AML-193 (cell line): ENCODE results near the gene PTPRR.

ENCODE experiments used
- DNase-seq, 2 experiments: peaks; one replicate each; lab custom pipeline; 2025; lab: John Stamatoyannopoulos, UW

PTPRR gene

DNA sequence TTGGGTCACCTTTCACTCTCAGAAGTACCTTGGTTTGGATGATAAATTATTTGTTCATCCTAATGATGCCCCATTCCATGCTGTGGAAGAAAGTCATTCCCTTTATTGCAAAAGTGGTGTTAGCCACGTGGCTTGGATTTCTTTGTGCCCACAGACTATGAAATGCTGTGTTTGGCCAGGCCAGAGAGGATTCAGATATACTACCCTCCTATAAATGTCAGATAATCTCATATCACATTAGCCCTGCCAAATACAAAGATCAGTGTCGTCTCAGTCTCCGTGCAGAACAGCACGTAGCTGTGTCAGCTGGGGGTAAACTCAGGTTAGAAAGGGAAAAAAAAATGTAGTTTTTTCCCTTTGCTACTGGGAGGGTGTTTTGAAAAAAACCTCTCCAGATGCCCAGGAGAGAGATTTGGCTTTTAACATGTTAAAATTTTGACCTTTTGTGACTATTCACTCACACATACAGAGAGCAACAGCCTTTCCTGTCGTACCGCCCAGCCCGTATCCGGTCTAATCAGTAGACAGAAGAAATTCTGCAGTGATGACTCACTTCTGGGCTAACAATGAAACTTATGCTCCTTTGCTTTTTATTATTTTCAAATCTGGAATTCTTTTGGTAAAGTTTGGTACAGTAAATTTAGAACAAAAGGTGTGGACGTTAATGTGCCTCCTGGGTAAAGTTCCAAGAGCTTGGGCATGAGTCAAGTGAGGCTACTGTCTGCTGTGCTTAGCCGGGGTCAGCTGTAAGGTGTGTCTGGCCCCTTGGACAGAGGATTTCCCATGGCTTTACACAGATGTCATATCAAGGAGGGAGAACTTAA, 274.8 kb downstream of the PTPRR start:
- no peak for DNase-seq

DNA sequence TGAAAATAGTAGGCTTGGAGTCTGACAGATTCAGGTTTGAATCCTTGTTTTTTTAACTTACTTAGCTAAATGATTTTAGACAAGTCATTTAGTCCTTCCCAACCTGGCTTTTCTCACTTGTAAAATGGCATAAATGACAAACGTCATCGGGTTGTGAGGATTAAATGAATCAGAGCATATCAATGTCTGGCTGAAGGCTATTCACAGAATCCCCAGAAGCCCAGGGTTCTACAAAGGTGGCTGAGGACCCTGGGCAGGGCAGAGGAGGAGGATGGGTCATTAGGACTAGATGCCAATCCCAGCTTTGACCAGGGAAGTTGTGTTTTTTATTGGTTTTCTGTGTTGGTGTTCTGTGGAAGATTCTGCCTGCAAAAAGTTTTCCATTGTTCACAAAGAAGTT, 275.7 kb downstream of the PTPRR start:
- no peak for DNase-seq

DNA sequence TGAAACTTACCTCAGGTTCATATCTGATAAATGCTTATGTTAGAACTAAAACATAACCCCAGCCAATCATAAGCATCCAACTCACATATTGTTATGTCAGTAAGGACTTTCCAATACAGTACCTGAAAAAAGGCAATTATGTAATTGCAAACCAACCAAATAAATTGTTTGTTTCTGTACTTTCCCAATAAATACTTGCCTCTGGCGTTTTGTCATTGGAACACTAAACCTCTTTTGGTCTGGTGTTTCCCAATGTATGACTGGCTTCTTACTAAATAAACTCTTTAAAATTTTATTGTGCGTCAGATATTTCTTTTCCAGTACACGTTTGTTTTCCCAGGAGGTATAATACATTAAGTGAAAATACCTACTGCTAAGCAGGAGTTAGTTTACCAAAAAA, 276.6 kb downstream of the PTPRR start:
- DNase-seq = no peak

DNA sequence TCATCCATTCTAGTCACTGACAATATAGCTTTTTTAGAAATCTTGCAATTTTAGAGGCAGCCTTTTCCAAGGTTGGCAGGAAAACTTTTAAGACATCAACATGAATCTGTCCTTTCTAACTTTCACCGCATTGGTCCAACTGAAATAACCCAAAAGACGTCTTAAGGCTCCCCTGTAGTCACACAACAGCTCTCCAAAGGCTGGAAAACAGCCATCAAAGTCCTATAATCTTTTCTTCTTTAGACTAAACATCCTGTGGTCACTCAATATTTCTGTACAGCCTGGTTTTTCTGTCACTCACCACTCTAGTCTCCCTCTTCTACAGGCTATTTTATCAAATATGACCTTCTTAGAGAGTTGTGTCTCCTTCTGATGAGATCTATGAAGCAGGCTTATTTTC, 278.8 kb downstream of the PTPRR start:
- no peak for DNase-seq

DNA sequence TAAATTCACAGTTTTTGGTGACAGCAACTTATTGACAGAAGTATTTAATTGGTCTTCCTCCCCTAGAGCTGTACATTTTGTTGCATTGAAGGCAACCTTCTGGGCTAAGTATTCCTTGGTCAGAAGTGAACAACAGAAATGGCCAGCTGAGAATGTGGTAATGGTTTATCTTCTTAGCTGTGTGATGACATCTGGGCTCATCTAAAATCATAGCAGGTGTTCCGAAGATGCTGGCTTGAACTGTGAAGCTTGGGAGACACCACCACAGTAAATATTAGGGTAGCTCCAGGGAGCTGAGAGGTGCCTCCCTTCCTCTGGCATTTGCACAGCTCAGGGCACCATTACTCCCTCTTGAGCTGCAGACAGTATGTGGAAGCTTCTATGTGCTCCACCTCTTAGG, 279.6 kb downstream of the PTPRR start:
- no peak for DNase-seq

DNA sequence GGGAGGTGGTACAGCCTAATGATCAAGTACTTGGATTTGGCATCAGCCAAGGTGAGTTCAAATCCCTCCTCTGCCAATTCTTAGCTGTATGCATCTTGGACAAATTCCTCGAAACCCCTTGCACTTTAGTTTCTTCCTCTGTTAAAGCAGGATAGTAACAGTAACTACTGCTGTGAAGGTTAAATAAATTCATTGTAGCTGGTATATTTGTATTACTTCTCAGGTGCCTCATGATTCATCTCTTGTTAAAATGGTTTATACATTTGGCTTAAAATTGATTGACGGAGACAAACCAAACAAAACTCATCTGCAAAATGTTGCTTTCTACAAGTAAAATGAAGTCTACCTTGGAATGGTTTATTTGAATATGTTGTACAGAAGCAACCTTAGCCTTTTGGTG, 281.0 kb downstream of the PTPRR start:
- no peak for DNase-seq

DNA sequence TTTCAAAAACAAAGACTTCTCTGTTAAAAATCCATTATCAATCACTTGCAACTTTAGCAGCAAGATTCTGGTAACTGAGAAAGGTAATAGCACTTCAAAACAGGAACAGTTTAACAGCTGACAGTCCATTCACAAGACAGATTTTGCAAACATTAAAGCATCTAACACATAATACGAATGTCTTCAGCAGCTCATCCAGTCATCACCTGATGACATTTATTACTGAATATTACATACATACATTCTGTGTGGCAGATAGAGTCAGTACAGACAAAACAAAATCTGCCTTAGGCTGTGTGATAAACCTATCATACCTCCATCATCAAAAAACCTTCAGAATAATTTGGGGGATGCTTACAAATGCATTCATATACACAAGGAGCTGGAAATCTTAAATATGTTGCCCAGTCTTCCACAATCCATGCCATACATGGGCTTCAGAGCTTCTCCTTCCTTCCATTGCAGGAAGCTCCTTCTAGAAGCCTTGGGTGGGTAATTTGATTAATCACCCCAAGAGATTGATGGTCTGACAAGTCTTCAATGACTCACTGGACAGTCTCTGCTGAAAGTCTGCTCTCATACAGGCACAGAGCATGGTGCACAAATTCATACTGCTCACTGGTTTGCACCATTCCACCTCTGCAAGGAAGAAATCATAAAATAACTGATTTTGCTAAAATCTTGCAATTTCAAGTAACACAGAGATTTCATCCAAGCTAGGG, 281.7 kb downstream of the PTPRR start:
- DNase-seq = no peak

DNA sequence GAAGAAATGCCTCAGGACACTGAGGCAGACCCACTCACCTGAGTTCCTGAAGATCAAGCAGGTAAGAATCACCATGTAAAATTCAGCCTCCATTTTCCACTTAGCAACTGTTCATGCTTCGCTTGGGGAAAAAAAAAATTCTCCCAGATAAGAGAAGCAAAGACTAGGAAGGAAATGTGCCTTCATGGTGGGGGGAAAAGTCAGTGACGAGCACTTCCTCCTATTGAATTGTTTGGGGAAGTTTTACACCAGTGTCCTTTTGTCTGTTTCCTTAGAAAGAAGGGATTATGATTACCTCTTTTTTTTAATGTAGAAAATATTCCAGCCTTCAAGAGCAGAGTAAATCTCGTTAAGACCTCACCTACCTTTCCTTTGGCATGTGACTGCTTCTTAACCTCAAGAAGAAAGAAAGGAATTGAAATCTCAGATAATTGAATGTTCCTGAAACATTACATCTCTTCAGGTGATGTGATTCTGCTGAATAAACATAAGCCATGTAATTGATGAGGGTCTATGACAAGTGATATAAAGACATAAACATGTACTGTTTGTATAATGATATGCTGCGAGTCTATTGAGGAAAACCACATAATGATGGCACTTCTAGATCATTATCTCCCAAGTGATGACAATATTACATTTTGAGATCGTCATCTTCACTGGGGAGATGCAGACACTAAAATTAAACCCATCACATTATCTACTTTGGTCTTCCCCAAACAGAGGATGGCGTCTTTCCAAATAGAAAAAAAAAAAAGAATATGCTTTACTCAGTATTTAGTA, 283.0 kb downstream of the PTPRR start, which contains the start of gene PTPRB:
PTPRB (minus strand) TSS at position 127 of the 783 bp plus-strand sequence; CDS start at position 93, 34 bp downstream.
- no peak for DNase-seq

DNA sequence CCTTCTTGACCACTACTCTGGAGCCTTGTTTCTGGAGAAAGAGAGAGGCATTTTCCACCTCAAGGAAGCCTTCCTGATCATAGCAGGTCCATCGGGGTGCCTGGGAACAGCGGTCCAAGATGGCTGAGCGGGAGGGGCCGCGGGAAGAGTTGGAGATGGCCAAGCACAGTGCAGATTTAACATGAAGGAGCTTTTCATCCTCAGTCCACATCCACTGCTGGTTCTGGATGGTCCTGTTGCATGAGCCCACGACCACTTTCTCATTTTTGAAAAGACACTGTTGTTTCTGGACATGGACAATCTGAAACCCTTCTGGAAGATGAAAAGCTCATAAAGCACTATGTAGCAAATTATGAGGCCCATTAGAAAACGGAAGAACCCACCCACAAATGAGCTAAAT, 284.8 kb downstream of the PTPRR start:
- no peak for DNase-seq

DNA sequence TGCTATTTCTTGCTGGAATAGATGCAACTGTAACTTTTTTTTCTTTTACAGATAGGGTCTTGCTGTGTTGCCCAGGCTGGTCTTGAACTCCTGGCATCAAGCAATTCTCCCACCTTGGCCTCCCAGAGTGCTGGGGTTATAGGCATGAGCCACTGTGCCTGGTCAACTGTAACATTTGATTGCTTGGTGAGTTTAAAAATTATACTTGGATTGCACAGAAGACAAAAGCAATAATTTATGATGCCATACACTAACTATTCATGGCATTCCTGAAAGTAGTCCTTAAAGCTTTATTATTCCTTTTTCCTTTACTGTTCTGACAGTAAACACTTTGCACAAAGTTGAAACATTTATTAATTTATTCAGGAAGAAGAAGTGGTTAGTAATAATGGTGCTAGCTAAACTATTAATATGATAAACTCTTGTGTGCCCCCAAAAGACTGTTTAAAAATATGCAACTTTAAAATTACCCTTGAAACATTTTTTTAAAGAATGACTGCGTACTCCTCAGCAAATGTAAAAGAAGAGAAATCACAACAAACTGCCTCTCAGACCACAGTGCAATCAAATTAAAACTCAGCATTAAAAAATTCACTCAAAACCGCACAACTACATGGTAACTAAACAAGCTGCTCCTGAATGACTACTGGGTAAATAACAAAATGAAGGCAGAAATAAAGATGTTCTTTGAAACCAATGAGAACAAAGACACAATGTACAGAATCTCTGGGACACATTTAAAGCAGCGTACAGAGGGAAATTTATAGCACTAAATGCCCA, 291.6 kb downstream of the PTPRR start:
- DNase-seq = no peak

DNA sequence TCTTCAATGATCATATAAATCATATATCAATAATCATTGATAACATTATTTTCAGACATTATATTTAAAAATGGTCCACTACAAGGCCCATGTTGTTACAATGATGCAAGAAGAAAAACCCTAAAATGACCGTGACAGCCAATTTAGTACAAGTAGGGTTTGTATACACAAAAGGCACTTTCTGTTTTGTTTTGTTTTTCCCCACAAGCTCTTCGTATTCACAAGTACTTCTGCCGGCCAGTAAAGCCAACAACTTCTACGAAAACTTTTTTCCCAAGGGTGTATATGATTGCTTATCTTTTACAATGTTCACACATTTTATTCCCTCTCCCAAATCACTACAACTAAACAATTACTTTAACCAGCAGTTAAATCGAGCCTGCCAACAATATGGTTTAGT, 292.9 kb downstream of the PTPRR start:
- DNase-seq = no peak

DNA sequence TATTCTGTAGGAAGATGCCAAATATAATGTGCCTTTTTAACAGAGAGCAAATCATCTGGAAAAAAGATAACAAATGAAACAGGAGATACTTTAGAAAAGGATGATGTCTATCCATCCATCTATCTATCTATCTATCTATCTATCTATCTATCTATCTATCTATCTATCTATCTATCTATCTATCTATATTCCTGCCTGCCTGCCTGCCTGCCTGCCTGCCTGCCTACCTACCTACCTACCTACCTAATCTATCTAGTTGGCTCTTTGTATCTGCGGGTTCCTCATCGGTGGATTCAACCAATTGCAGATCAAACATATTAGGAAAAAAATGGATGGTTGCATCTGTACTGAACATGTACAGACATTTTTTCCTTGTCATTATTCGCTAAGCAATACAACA, 294.4 kb downstream of the PTPRR start:
- no peak for DNase-seq

DNA sequence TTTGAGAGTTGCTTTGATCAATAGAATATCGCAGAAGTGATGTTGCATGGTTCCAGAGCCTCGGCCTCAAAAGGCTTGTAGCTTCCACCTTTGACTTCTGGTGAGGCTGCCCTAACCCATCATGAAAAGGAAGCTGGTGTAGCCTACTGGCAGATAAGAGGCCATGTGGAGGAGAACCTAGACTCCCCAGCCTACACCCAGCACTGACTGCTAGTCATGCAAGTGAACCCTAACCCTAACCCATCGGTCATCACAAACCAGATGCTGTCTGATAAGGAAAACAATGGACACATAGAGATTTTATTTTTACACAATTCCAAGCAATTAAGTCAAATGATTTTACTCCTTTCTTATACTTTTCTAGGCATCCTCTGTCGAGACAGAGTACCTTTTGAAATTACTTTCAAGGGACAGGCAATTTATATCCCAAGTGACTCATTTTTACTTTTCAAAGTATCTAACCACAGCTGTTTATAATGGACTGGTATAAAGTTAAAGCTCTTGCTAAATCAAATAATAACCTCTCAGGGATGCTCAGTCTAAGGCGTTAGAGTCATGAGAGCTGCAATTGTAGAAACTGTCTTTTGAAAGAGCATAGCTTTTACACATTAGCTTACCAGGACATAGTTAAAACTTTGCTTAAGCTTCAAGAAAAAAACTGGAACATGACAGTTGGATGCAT, 300.9 kb downstream of the PTPRR start:
- DNase-seq = no peak

DNA sequence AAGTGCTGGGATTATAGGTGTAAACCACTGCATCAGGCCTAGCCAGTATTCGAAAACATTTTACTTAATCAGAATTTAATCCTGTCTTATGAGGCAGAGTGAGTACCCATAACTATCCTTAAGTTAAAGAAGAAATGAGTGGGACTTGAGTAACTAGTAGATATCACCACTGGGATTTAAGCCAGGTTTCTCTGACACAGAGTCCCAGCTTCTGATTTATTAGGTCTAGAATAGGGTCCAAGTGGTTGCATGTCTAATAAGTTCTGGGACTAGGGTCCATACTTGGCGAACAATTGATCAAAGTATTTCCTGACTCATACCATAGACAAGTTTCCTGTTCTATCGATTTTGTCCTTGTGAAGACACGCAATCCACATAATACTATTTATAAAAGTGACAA, 302.2 kb downstream of the PTPRR start:
- DNase-seq = no peak

DNA sequence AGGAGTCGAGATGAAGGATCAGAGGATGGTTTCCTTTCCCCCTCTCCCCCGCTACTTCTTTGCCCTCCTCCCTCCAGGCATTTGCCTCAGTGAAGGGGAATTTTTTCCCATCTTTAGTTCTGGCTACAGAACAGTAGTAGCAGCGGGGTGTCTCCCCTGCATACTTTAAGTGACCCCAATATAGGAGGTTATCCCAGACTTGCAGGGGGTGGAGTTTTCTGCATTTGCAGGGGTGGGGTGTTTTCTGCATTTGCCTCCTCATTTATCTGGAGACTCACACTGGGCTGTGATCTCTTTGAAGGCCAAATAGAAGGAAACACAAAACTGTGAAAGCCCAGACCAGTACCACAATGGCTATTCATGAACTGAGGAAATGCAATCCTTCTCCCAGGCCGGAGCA, 303.1 kb downstream of the PTPRR start:
- DNase-seq = no peak

DNA sequence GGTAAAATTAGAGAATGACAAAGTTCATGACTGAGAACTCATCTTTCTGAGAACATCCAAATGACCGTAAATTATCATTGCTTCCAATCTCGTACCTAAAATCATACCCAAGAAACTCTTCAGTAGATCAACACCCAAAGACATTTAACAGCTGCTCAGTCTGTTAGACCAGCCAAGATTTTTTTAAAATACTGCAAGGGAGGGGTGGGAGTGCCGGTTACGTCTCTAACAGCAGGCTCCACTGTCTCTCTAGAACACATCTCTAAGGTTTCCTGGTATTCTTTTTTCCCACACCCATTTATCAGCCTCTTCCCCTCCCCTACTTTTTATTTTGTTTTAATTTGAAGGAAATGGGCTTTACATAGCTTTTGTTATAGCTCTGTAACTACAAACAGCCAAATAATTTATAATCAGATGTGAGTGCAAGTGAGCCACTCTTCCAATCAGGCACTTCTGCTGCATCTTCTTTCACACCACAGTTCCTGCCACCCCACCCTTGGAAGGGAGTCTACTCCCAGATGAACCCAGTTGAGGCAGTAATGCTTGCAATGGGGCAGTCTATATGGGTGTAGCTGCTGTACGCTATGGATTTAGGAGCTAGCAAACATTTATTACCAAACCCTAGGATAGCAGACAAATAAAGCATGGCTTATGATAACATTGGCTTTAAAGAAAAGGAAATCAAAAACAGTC, 305.2 kb downstream of the PTPRR start:
- no peak for DNase-seq

DNA sequence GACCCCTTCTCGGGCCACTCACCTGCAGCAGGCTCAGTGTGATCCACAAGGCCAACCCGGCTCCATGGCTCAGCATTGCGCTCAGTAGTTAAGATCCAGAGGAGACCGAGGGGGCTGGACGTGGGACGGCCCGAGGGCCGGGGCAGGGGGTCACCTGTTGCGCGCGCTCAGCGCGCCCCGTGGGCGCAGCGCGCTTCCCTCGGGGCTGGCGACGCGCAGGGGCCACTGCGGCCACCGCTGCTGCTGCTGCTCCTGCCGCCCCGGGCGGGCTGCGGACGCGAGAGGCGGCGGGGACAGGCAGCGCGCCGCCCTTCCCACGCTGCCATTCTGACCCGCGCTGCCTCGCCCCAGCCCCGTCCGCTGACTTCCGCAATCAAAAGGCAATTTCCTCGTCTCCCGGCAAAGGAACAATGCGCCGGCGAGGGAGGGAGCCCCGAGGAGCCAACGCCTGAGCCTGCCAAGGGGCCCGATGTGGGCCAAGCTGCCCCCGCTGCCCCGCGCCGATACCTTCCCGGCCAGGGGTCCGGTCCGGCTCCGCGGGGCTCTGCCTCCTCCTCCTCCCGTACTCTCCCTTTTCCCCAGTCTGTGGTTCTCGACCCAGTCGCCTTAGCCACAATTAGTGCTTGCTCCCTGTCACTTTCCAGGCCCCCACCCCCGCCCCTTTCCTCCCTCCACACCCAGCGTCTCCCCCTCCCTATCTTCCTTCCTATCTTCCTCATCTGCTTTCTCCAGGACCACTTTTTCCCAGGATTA, 310.6 kb downstream of the PTPRR start:
- no peak for DNase-seq

DNA sequence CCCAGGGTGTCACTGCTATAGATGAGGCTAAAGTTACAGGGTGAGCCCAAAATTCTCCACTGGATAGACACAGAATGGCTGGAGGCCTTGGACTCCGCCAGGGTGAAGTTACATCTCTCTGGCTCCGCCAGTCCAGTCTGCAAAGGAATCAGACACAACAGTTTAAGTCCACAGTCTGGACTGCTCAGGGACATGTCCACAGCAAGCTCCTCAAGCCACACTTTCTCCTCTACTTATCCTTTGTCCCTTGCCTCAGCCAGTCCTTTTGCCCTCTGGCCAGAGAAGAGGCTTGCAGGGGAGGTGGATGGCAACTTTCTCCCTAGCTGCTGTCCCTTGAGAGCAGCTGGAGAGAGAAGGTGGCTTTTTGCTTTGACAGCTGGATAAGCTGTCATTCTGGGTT, 311.3 kb downstream of the PTPRR start:
- DNase-seq = no peak

DNA sequence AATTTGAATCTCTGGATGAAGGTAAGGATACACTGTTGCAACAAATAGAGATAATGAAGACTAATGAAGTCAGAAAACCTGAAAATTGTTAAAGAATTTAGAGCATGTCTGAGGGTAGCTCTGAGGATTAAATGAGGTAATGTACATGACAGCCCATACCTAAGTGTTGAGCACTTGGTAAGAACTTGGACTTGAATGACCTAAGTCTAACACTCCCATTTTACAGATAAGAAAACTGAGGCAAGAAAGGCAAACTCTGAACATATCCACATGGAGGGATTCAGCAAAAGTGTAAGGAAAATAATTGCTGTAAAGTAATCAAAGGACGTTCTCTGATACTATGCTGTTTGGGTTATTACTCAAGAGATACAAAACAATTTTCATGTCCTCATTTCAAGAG, 312.4 kb downstream of the PTPRR start:
- no peak for DNase-seq

DNA sequence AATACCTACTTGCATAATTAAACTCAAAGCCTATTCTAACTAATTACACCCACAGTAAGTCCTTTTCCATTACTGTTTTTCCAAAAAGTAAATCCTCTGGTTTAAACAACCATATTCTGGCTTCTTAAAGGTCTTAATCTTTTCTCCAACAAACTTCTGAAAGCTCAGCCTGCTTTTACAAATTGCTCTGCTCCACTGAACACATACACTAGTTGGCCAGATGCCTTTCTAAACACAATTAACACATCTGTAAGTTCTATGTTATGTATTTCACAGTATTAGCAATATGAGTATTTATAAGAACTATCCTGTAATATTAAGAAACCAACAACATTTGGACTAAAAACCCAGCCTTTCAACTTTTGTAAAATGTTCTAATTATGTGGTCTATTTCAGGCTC, 313.4 kb downstream of the PTPRR start:
- DNase-seq = no peak
